KMS-11 (cell line): ENCODE results near the gene ACVR1.

Experiments
- H2AFZ ChIP-seq: fragments of 200-600 bp; sonication (generic); 2 replicates; pipeline ENCODE4 v1.6.1; 2016; ENCODE audit warnings: antibody characterized with exemption, mixed run types, low read depth
- H3K27ac ChIP-seq: fragments of 200-600 bp; sonication (generic); 2 replicates; pipeline ENCODE4 v1.6.1; 2016; ENCODE audit warnings: mild to moderate bottlenecking, mixed run types
- H3K27me3 ChIP-seq: fragments of 200-600 bp; sonication (generic); 2 replicates; pipeline ENCODE4 v1.6.1; 2017; ENCODE audit warnings: mild to moderate bottlenecking, low read depth, mixed run types, moderate library complexity; ENCODE audit not compliant: insufficient read depth
- H3K36me3 ChIP-seq: fragments of 200-600 bp; sonication (generic); 2 replicates; pipeline ENCODE4 v1.6.1; 2017; ENCODE audit warnings: mild to moderate bottlenecking, mixed run types; ENCODE audit not compliant: insufficient read depth
- H3K4me1 ChIP-seq: fragments of 200-600 bp; sonication (generic); 2 replicates; pipeline ENCODE4 v1.6.1; 2016; ENCODE audit warnings: mild to moderate bottlenecking, low read depth, mixed run types; ENCODE audit not compliant: poor library complexity, severe bottlenecking
- H3K4me2 ChIP-seq: fragments of 200-600 bp; sonication (generic); 2 replicates; pipeline ENCODE4 v1.7.0; 2016; ENCODE audit warnings: mild to moderate bottlenecking, mixed run types
- H3K4me3 ChIP-seq: fragments of 200-600 bp; sonication (generic); IDR thresholded peaks from 2 replicates; pipeline ENCODE4 v1.6.1; 2017; ENCODE audit warnings: low read depth, low read length, mixed read lengths; ENCODE audit not compliant: insufficient read depth
- H3K79me2 ChIP-seq: fragments of 200-600 bp; sonication (generic); 2 replicates; pipeline ENCODE4 v1.6.1; 2016; ENCODE audit warnings: low read depth, mixed run types; ENCODE audit not compliant: insufficient read depth
- H3K9ac ChIP-seq: fragments of 200-600 bp; sonication (generic); 2 replicates; pipeline ENCODE4 v1.6.1; 2016; ENCODE audit warnings: mild to moderate bottlenecking, mixed run types
- H4K20me1 ChIP-seq: fragments of 200-600 bp; sonication (generic); 2 replicates; pipeline ENCODE4 v1.6.1; 2016; ENCODE audit warnings: mild to moderate bottlenecking, mixed run types; ENCODE audit not compliant: insufficient read depth
- CTCF ChIP-seq: fragments of 200-600 bp; sonication (generic); conservative IDR thresholded peaks from 2 replicates; pipeline ENCODE4 v1.6.1; 2017; ENCODE audit warnings: low read depth, mild to moderate bottlenecking, antibody characterized with exemption, low read length, moderate library complexity, mixed read lengths

The ACVR1 gene

GRCh38 chr2:157749684-157750083, 126.4 kb downstream of the ACVR1 start:
- no peak overlapping the region for H3K4me3 ChIP-seq
- no peak overlapping the region for H3K4me2 ChIP-seq
- H3K4me1 ChIP-seq, result no peaks in the 10 kb centered on the region
- H4K20me1 ChIP-seq, result no peaks in the 10 kb centered on the region
- no peaks in the 10 kb centered on the region for H3K36me3 ChIP-seq
- H3K79me2 ChIP-seq, result no peaks in the 10 kb centered on the region
- H2AFZ ChIP-seq, result no peak overlapping the region
- no peak overlapping the region for H3K9ac ChIP-seq
- no peak for TF ChIP-seq CTCF
- no peaks in the 10 kb centered on the region for H3K27me3 ChIP-seq
- H3K27ac ChIP-seq, result no peak overlapping the region

GRCh38 chr2:157748371-157749142, 127.6 kb downstream of the ACVR1 start:
- Histone ChIP-seq H3K27me3 (no peaks in the 10 kb centered on the region), H3K79me2 (no peaks in the 10 kb centered on the region), H2AFZ (no peak overlapping the region), H3K4me1 (no peaks in the 10 kb centered on the region), H3K36me3 (no peaks in the 10 kb centered on the region), H3K4me3 (no peak overlapping the region), H3K4me2 (no peak overlapping the region), H3K9ac (no peak overlapping the region), H4K20me1 (no peaks in the 10 kb centered on the region), H3K27ac (no peak overlapping the region)
- no peak for TF ChIP-seq CTCF

GRCh38 chr2:157747695-157748370, 128.3 kb downstream of the ACVR1 start:
- no peaks in the 10 kb centered on the region for H4K20me1 ChIP-seq
- H3K27me3 ChIP-seq, result no peaks in the 10 kb centered on the region
- no peak overlapping the region for H2AFZ ChIP-seq
- H3K27ac ChIP-seq, result no peak overlapping the region
- H3K79me2 ChIP-seq, result no peaks in the 10 kb centered on the region
- no peaks in the 10 kb centered on the region for H3K4me1 ChIP-seq
- TF ChIP-seq CTCF, result no peak
- no peaks in the 10 kb centered on the region for H3K36me3 ChIP-seq
- no peak overlapping the region for H3K4me2 ChIP-seq
- no peak overlapping the region for H3K4me3 ChIP-seq
- no peak overlapping the region for H3K9ac ChIP-seq

- H3K27me3 ChIP-seq, result no peaks in the 10 kb centered on the region
- no peak overlapping the region for H3K4me2 ChIP-seq
- H3K4me3 ChIP-seq, result no peak overlapping the region
- no peak overlapping the region for H2AFZ ChIP-seq
- no peak for TF ChIP-seq CTCF
- no peak overlapping the region for H3K9ac ChIP-seq
- no peaks in the 10 kb centered on the region for H4K20me1 ChIP-seq
- H3K27ac ChIP-seq, result no peak overlapping the region
- no peaks in the 10 kb centered on the region for H3K36me3 ChIP-seq
- H3K79me2 ChIP-seq, result no peaks in the 10 kb centered on the region
- no peaks in the 10 kb centered on the region for H3K4me1 ChIP-seq
Observed at GRCh38 chr2:157747280-157747679, 128.8 kb downstream of the ACVR1 start.
